WTC11 (cell line): Measurements from ENCODE around the gene LHFPL2. TPM values are rescaled to one million over a fixed set of nuclear protein-coding genes. Genes with fewer than 3 reads are reported as not detected.
A peak's percentile ranks its signal among the peaks of the same experiment; 100 is the strongest.

ENCODE experiments used
- ATAC-seq: fragments of 200-7000 bp; cut with Tn5 transposase; 2 replicates; pipeline ENCODE4 v1.10.0; 2021; ENCODE audit warnings: mild to moderate bottlenecking, moderate library complexity
- CTCF ChIA-PET: fragments of 300-600 bp; sonication (Branson Sonifier 250); formaldehyde crosslinking; loops from one replicate; lab custom pipeline; 2021; ENCODE audit warnings: antibody characterized with exemption; lab: Charles Lee
- POLR2A ChIA-PET: fragments of 350-600 bp; sonication (Branson Sonifier 250); formaldehyde crosslinking; loops from one replicate; lab custom pipeline; 2021; ENCODE audit warnings: antibody characterized with exemption; lab: Charles Lee
- DNase-seq: peaks from one replicate; pipeline ENCODE4 v3.0.0; 2021; ENCODE audit warnings: low spot score
- H3K27ac Mint-ChIP-seq: 2 replicates; pipeline ENCODE4 v1.8.0; 2021; ENCODE audit warnings: mixed read lengths
- H3K27me3 Mint-ChIP-seq: 2 replicates; pipeline ENCODE4 v1.8.0; 2021; ENCODE audit warnings: low read depth, mild to moderate bottlenecking, moderate library complexity, mixed read lengths
- H3K36me3 Mint-ChIP-seq: 2 replicates; pipeline ENCODE4 v1.8.0; 2021; ENCODE audit warnings: mixed read lengths
- H3K4me1 Mint-ChIP-seq: 2 replicates; pipeline ENCODE4 v1.8.0; 2022; ENCODE audit warnings: mixed read lengths
- H3K4me3 Mint-ChIP-seq: 2 replicates; pipeline ENCODE4 v1.8.0; 2021; ENCODE audit warnings: mild to moderate bottlenecking, moderate library complexity, mixed read lengths
- H3K9me3 Mint-ChIP-seq: 2 replicates; pipeline ENCODE4 v1.8.0; 2021; ENCODE audit warnings: mixed read lengths
- ATF2 ChIP-seq: sonication (generic); formaldehyde crosslinking; IDR thresholded peaks from 2 replicates; pipeline ENCODE4 v1.8.1; 2022; ENCODE audit warnings: low read depth, missing genetic modification reagents, borderline replicate concordance
- CBFB ChIP-seq: sonication (generic); formaldehyde crosslinking; IDR thresholded peaks from 2 replicates; pipeline ENCODE4 v1.8.1; 2022; ENCODE audit warnings: mild to moderate bottlenecking, low read depth, missing genetic modification reagents
- CREB1 ChIP-seq: sonication (generic); formaldehyde crosslinking; IDR thresholded peaks from 2 replicates; pipeline ENCODE4 v1.8.0; 2023; ENCODE audit warnings: mild to moderate bottlenecking, missing genetic modification reagents
- ESRRA ChIP-seq: sonication (generic); formaldehyde crosslinking; IDR thresholded peaks from 2 replicates; pipeline ENCODE4 v1.8.1; 2022; ENCODE audit warnings: mild to moderate bottlenecking, missing genetic modification reagents, borderline replicate concordance
- GRHL2 ChIP-seq: fragments of 250-450 bp; sonication (Bioruptor Pico); IDR thresholded peaks from 2 replicates; pipeline ENCODE4 v1.8.0; 2022; ENCODE audit warnings: mild to moderate bottlenecking, moderate library complexity; ENCODE audit not compliant: insufficient replicate concordance, severe bottlenecking
- KAT7 ChIP-seq: sonication (generic); formaldehyde crosslinking; IDR thresholded peaks from 2 replicates; pipeline ENCODE4 v1.8.1; 2023; ENCODE audit warnings: missing genetic modification reagents, mild to moderate bottlenecking, borderline replicate concordance
- PRRX2 ChIP-seq: fragments of 250-450 bp; sonication (Bioruptor Pico); IDR thresholded peaks from 2 replicates; pipeline ENCODE4 v1.8.0; 2021; ENCODE audit warnings: mild to moderate bottlenecking
- RORB ChIP-seq: fragments of 250-450 bp; sonication (Bioruptor Pico); IDR thresholded peaks from 2 replicates; pipeline ENCODE4 v1.9.0; 2021; ENCODE audit warnings: mild to moderate bottlenecking
- SMAD3 ChIP-seq: sonication (generic); formaldehyde crosslinking; IDR thresholded peaks from 2 replicates; pipeline ENCODE4 v1.8.0; 2022; ENCODE audit warnings: missing genetic modification reagents, mild to moderate bottlenecking, borderline replicate concordance
- STAT6 ChIP-seq: sonication (generic); formaldehyde crosslinking; conservative IDR thresholded peaks from 2 replicates; pipeline ENCODE4 v1.8.1; 2023; ENCODE audit warnings: mild to moderate bottlenecking, low read depth, missing genetic modification reagents, moderate library complexity
- TCF7 ChIP-seq: sonication (generic); formaldehyde crosslinking; IDR thresholded peaks from 2 replicates; pipeline ENCODE4 v1.8.0; 2022; ENCODE audit warnings: mild to moderate bottlenecking, low read depth, missing genetic modification reagents, moderate library complexity
- TEAD4 ChIP-seq: sonication (generic); formaldehyde crosslinking; IDR thresholded peaks from 2 replicates; pipeline ENCODE4 v1.8.0; 2022; ENCODE audit warnings: mild to moderate bottlenecking, missing genetic modification reagents
- ZNF671 ChIP-seq: fragments of 250-450 bp; sonication (Bioruptor Pico); IDR thresholded peaks from 2 replicates; pipeline ENCODE4 v1.8.0; 2021; ENCODE audit warnings: mild to moderate bottlenecking
- total RNA-seq: library from RNA; stranded (reverse); gene quantifications from 3 replicates; pipeline ENCODE4 v1.2.3, GENCODE V29; 2021
- TF ChIP-seq, protein P1 (sequence below): fragments of 250-450 bp; sonication (Bioruptor Pico); conservative IDR thresholded peaks from 2 replicates; pipeline ENCODE4 v1.9.0; 2021; ENCODE audit warnings: mild to moderate bottlenecking
- TF ChIP-seq, protein P2 (sequence below): sonication (generic); formaldehyde crosslinking; IDR thresholded peaks from 2 replicates; pipeline ENCODE4 v1.8.1; 2023; ENCODE audit warnings: mild to moderate bottlenecking, missing genetic modification reagents, moderate library complexity

LHFPL2 gene
- total RNA-seq, 1 experiment from 2014 or later, result 40.6 TPM

GRCh38 chr5:78501411-78502352 lies 146.9 kb downstream of the LHFPL2 start:
- Mint-ChIP-seq H3K9me3 (no peaks in the 10 kb centered on the region), H3K27me3 (no peaks in the 10 kb centered on the region), H3K36me3 (no peaks in the 10 kb centered on the region), H3K4me3 (no peak overlapping the region), H3K4me1 (peaks cover 82% of the 10 kb centered on the region), H3K27ac (peak overlapping the region; percentile 40; the same call in 1 of the 2 replicates)
- no peak for DNase-seq
- no peak for ATAC-seq
- ChIA-PET CTCF (interaction anchor here (0.6 to 1.4 kb wide), 3 partner anchors 32 to 427 kb away, joined by 3 to 6 read pairs (median 3); no protein-coding TSS in a partner anchor), POLR2A (no interaction called here)
- no peak for TF ChIP-seq STAT6 (CRISPR knock-in tag)
- TF ChIP-seq ZNF671 (CRISPR knock-in tag), result no peak
- TF ChIP-seq, protein P1, sequence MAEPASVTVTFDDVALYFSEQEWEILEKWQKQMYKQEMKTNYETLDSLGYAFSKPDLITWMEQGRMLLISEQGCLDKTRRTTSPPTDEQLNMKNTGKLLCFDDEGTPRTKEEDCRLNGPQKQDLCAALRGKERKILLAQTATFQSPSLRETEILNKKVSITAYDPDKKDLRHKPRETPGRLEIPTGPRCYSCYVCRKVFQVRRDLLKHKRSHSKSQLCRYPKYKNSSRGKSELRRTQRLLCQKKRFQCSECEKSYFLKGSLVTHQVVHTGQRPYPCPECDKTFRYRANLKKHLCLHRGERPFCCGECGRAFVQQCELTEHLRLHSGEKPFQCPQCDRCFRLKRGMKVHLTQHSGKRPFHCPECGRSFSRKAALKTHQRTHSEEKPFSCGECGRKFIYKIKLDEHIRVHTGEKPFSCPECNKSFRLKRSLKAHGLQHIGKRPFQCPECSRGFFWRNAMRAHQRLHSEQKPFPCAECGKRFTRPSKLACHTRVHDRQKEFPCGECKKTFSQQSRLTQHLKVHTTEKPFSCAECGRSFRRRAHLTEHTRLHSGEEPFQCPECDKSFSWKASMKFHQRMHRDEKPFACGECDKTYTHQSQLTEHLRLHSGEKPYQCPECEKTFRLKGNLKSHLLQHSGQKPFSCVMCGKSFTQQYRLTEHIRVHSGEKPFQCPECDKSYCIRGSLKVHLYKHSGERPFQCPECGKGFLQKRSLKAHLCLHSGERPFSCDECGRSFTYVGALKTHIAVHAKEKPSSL, result no peak
- TF ChIP-seq PRRX2 (CRISPR knock-in tag), result no peak
- TF ChIP-seq TEAD4 (CRISPR knock-in tag), result no peak
- no peak for TF ChIP-seq ESRRA (CRISPR knock-in tag)
- no peak for TF ChIP-seq SMAD3
- TF ChIP-seq CBFB (CRISPR knock-in tag), result no peak

GRCh38 chr5:78500871-78501270 lies 147.7 kb downstream of the LHFPL2 start:
- POLR2A ChIA-PET, result no interaction called here
- ATAC-seq, result no peak

More at GRCh38 chr5:78500871-78501270, 147.7 kb downstream of the LHFPL2 start:
- no peaks in the 10 kb centered on the region for H3K9me3 Mint-ChIP-seq
- no peaks in the 10 kb centered on the region for H3K36me3 Mint-ChIP-seq
- H3K4me3 Mint-ChIP-seq, result no peak overlapping the region
- CTCF ChIA-PET, result no interaction called here
- H3K4me1 Mint-ChIP-seq, result peaks cover 85% of the 10 kb centered on the region
- TF ChIP-seq RORB (CRISPR knock-in tag) (no peak), KAT7 (CRISPR knock-in tag) (no peak), GRHL2 (CRISPR knock-in tag) (no peak), TCF7 (CRISPR knock-in tag) (no peak), ATF2 (CRISPR knock-in tag) (no peak), SMAD3 (no peak), CBFB (CRISPR knock-in tag) (no peak), CREB1 (no peak)
- TF ChIP-seq, protein P2, sequence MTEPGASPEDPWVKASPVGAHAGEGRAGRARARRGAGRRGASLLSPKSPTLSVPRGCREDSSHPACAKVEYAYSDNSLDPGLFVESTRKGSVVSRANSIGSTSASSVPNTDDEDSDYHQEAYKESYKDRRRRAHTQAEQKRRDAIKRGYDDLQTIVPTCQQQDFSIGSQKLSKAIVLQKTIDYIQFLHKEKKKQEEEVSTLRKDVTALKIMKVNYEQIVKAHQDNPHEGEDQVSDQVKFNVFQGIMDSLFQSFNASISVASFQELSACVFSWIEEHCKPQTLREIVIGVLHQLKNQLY (CRISPR knock-in tag), result no peak
- TF ChIP-seq, protein P1, result no peak
- H3K27me3 Mint-ChIP-seq, result no peaks in the 10 kb centered on the region
- no peak for DNase-seq
- H3K27ac Mint-ChIP-seq, result no peak overlapping the region
